Measurements from ENCODE around the gene NCBP3.

NCBP3 gene

DNA sequence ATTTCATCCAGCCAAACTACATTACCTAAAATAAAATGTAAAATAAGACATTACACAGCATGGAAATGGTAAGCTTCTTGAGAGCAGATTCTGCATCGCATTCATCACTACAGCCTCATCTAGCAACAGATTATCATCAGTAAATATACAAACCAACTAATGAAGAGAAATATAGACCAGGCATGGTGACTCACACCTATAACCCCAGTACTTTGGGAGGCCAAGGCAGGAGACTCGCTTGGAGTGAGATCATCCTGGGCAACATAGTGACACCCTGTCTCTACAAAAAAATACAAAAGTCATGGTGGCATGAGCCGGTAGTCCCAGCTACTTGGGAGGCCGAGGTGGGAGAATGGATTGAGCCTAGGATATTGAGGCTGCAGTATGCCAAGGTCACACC, 19.9 kb downstream of the NCBP3 start:
- intact Hi-C loops (cut with DNase I) = no loop called here

DNA sequence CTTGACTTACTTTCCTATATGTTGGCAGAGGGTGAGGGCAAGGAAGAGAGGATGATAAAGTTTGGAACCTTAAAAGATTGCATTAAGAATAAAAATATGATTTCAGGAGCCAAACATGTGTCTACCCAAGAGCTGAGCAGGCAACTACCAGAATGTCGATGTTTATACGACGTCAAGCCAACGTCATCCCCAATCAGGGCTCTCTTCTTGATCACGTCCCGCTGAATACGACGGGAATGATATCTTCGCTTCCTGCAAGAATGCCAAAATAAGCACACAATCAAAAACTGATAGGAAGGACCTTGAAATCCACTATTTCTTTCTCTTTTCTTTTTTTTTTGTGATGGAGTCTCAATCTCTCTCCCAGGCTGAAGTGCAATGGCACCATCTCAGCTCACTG, 24.9 kb downstream of the NCBP3 start:
- intact Hi-C loops (cut with DNase I) = loop anchor here (5.0 kb wide), 1 partner anchor 84 kb away; no protein-coding TSS in a partner anchor
- peak in 1 of 42 donors; percentile 6 for DNase-seq

More for the DNA sequence above, 19.9 kb downstream of the NCBP3 start:
- DNase-seq = no peak

DNA sequence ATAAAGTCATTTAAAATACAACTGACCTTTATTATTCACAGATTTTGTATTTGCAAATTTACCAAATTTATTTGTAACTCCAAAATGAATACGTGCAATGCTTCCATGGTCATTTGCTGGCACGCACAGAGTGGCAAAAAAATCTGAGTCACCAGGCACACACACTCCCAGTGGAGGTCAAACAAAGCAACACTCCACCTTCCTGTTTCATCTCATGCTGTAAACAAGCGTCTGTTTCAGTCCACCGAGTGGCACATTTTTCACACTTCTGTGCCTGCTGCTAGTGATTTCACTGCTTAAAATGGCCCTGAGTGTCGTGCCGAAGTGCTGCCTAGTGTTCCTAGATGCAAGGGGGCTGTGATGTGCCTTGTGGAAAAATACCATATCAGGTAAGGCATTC, 27.3 kb downstream of the NCBP3 start:
- intact Hi-C loops (cut with DNase I) = no loop called here
- DNase-seq = peak in 1 of 42 donors; percentile 14

DNA sequence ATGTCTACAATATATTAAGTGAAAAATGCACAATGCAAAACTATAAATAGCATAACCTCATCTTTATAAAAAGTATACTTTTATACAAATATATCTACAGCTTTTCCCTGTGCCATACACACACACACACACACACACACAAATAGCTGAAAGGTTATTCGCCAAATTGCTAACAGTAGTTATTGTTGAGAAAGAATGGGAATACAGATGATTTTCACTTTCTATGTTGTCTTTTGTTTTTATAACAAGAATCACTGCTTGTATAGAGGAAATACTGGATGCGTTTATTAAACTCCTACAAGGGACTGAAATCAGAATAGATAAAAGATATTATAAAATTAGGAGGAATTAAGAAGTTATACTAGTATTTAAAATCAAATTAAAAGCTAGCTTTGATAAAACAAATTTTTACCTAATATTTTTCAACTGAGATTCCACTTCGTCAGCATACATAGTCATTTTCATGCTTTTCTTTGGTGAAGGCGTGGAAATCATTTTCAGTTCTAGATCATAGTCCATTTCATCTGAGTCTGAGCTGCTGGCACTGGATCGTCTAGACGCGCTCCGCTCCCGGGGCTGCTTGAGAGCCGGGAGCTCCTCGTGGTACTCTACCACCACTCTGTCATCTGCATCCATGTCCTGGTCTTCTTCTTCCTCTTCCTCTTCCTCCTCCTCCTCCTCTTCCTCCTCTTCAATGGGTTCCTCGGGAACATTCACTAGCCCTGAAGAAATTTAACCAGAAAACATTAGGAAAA, 28.0 kb downstream of the NCBP3 start:
- intact Hi-C loops (cut with DNase I) = no loop called here
- peak in 6 of 42 donors; percentile 21 to 63 (median 33) for DNase-seq

DNA sequence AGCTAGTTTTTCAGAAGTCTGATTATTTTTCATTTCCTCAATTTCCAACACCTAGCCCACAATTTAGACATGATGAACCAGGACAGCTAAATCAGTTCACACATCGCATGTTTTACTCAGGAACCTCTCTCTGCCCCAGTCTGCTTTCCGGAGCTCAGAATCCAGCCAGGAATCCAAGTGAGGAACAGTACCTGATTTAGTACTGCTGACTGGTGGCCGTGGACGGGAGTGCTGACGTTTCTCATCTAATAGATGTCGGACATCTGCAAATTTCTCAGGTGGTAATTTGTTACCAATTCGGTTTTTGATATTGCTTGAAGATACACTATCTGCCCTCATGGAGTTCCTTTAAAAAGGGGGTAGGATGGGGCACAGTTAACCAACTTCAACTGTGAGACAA, 30.1 kb downstream of the NCBP3 start:
- intact Hi-C loops (cut with DNase I) = no loop called here
- peak in 8 of 42 donors; percentile 23 to 54 (median 29) for DNase-seq

DNA sequence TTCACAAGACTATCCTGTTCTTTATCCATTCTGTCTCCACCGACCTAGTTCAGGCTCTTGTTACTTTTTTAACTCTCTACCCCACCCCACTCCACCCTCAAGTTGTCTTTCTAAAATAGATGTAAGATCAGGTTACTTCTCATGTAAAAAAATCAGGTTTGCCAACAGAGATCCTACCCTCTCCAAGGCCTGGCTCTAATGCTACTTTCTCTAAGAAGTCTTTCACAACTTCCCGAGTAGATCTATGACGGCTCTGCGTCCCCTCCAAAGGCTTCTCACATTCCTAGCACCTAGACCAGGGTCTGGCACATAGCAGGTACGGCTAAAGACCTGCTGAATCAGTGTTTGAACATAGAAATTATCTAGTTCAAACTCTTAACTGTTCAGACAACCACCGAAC, 30.9 kb downstream of the NCBP3 start:
- peak in 3 of 42 donors; percentile 18 to 27 (median 20) for DNase-seq
- intact Hi-C loops (cut with DNase I) = no loop called here

DNA sequence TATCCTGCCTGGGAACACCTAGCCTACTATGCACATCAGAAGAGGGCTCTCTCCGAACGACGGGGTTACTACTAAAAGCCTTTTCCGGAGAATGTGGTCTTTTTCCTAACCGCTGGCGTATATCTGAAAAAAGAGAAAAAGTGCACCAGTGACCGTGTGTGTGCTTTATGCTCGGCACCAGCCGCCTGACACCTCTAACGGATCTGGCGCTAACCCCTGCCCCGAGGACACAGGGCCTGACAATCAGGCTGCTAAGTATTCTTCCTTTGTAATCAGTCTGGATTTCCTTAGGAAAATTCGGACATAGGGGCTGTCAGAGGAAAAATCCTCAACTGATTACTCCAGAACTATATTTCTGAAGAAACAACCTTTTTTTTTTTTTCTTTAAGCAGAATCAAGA, 31.7 kb downstream of the NCBP3 start:
- peak in 1 of 42 donors; percentile 24 for DNase-seq
- intact Hi-C loops (cut with DNase I) = no loop called here

DNA sequence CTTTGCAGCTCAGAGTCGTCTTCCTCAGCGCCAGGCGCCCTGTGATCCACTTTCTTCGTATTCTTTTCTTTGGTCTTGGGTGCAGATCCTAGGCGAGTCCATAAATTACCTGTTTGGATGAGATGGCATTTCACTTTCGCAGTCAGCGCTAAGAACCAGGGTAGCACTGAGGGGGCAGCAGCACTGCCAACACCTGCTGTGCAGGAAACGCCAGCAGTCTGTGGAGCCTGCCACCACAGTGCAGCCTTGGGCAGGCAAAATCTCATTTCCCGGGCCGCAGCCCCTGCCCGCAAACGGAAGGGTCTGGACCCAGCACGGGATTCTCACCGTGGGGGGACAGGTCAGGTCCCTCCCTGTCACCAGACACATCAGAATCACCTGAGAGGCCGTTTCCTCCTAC, 32.9 kb downstream of the NCBP3 start:
- DNase-seq = peak in 3 of 42 donors; percentile 18 to 30 (median 25)
- intact Hi-C loops (cut with DNase I) = no loop called here

DNA sequence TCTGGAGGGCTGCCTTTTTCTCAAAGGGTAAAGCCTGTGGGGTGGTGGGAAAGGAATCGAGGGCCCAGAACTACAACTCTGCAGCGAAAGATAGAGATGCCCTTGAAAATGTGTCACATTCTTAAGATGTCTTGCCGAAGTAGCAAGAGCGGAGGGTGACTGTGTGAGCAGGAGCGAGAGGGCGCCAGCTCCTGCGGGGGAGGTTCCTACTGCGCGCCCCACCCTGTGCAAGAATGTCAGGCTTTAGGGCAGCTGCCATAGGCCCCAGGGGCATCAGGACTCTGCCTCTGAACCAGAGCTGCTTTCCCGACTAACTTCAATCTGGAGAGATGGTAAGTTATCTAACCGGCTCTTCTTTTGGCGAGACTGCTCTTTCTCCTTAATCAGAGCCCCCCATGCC, 33.3 kb downstream of the NCBP3 start:
- DNase-seq = peak in 30 of 42 donors; percentile 23 to 80 (median 50)
- intact Hi-C loops (cut with DNase I) = no loop called here

DNA sequence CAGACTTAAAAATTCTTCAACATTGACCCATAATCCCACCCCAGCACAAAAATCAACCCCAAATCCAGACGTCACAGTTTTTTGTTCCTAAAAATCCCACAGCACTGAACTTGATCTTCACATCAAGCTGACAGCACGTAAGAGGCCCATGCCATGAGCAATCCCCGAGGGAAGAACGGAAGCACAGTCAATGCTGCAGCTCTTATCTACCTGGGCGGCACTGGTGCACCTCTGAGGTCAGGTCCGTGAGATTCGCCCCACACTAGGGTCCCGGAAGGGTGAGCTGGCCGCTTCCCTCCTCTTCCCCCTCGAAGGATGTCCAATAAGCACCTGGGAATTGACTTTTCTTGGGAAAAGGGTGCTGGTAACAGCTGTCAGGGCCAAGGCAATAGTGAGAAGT, 33.8 kb downstream of the NCBP3 start:
- intact Hi-C loops (cut with DNase I) = no loop called here
- DNase-seq = peak in 1 of 42 donors; percentile 23

DNA sequence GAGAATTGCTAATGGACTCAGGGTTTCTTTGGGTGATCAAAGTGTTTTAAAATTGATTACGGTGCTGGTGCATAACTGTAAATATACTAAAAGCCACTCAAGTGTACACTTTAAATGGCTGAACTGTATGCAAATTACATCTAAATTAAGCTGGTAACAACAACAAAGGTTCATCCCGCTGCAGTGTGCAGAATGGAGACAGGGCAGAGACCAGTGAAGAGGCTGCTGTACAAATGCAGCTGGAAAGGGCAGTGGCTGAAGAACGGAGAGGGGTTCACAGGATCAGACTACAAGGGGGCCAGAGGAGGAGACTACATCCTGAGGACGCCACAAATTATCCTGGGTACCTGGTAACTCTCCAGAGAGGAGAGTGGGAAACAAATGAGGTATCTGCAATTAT, 36.0 kb downstream of the NCBP3 start:
- DNase-seq = peak in 2 of 42 donors; percentile 14 to 24
- intact Hi-C loops (cut with DNase I) = no loop called here

DNA sequence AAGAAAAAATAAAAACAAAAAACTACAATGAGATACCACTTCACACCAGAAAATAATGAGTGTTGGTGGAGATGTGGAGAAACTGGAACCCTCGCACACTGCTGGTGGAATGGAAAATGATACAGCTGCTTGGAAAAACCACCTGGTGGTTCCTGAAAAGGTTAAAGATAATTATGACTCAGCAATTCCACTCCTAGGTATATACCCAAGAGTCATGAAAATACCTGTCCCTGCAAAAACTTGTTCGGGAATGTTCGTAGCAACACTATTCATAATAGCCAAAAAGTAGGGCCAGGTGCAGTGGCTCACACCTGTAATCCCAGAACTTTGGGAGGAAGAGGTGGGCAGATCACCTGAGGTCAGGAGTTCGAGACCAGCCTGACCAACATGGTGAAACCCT, 36.9 kb downstream of the NCBP3 start:
- DNase-seq = no peak
- intact Hi-C loops (cut with DNase I) = no loop called here

DNA sequence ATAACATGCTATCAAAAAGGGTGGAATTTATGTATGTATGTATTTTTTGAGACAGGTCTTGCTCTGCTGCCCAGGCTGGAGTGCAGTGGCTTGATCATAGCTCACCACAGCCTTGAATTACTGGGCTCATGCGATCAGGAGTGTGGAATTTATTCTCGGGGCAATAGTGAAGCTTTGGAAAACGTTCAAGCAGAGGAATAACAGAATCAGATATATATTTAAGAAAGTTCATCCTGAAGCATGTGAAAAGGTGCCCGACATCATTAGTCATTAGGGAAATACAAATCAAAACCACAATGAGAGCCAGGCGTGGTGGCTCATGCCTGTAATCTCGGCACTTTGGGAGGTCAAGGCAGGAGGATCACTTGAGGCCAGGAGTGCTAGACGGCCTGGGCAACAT, 37.3 kb downstream of the NCBP3 start:
- intact Hi-C loops (cut with DNase I) = no loop called here
- no peak for DNase-seq

DNA sequence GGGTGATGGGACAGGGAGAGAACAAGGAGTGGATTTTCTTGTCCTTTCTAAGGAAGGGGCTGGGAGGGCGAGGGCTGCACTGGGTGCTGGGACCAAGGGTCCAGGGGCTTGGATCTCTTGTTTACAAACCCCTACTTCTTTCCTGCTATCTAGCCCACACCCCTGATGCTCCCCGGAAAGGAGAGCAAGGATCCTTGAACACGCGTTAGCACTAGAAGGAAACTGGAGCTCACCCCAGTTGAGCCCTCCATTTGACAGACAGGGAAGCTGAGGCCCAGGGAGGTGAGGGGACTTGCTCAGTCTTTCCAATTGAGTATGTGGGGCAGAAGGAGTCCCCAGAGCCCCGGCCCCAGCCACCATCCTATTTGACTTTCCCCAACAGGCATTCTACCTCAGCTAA, 40.5 kb downstream of the NCBP3 start:
- DNase-seq = peak in 1 of 42 donors; percentile 8
- intact Hi-C loops (cut with DNase I) = no loop called here

DNA sequence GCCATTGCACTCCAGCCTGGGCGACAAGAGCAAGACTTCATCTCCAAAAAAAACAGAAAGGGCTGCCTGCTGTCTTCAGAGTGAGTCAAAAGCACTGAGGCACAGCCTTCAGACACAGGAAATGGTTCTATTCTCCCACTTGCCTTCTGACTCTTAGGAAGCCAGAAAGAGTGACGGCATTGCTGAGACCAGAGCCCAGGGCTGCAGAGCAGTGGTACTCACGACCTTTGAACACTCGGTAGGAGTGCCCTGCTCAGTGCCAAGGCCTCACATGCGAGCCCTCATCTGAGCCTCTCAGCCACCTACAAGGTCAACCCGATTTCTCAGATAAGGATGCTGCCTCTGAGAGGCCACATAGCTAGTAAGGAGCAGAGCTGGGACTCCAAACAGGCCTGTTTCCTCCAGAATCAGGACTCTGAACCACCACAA, 41.5 kb downstream of the NCBP3 start:
- DNase-seq = peak in 1 of 42 donors; percentile 11
- intact Hi-C loops (cut with DNase I) = no loop called here

DNA sequence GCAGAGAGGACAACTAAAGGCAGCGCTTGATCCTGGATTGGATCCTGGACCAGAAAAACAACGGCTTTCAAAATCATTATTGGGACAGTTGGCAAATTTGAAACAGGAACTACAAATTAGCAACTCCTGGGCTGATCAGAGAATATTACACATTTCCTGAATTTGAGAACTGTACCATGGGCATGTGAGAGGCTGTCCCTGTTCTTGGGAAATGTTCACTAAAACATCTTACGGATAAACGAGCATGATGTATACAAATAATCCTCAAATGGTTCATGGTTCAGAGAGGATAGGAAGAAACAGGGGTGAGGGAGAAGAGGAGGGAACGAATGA, 42.8 kb downstream of the NCBP3 start:
- DNase-seq = no peak
- intact Hi-C loops (cut with DNase I) = no loop called here

DNA sequence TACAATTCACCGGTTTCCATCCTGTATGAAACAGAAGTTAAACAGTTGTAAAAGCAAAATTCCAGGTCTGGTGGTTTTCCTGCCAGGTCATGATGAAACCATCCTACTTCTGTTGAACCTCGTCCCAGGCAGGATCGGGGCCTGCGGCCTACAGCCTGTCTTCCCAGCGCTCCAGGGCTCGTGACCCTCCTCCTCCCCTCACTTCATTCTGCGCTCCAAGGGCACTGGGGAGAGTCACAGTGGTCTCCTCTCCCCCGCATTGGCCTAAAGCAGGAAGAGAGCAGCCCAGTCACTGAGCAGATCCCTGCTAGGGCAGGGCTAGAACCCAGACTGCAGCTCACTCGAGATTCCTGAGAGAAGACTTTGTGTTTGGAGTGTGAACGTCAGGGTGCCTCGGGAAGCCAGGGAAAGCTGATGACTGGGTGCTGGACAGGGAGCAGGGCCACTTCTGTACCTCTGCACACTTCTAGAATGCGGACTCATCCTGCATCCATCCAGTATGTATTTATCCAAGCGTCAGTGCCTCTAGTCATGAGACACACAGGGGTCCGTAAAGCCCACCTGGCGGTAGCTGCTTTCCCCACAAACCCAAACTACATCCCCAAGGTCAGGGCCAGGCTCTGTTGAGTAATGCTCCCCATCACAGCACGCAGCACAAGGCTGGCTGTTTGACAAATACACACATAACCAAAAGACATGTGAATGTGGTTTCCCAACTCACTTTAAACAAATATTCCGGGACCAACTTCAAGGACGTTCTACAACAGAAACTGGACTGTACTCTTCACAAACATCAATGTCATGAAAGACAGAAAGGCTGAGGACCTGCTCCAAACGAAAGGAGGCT, 43.4 kb downstream of the NCBP3 start:
- intact Hi-C loops (cut with DNase I) = no loop called here
- peak in 2 of 42 donors; percentile 21 to 35 for DNase-seq

DNA sequence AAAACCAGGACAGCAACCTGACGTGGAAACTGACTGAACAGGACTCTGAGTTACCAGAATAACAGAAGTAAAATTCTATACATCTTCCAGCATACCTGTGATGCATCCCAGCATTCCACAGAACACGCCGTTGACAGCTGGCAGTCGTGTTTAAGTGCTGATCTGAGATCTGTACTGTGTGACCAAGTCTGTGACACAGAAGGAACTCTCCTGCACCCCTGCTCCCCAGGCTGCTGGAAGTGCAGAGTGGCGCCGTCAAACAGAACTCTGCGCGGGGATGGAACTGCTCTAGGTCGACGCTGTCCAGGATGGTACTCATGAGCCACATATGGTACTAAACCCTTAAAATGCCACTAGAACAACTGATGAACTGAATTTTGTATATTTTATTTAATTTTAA, 44.3 kb downstream of the NCBP3 start:
- intact Hi-C loops (cut with DNase I) = no loop called here
- DNase-seq = peak in 2 of 42 donors; percentile 12 to 32

DNA sequence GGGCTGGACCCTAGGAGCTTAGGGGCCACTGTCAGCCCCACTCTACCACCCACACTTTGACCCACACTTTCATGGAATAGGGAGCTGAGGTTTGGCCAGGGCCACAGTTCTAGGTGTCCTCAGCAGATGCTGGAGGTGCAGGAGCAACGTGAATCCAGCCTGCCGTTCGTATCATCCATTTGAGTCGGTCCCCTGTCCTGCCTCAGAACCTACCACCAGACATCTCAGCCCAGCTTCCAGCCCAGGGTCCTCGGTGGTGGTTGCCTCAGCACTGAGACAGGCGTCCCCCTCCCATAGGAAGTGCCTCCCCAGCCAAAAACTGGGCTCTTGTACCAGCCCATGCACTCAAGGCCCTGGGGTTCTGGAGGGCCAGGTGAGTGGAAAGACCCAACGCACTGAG, 44.7 kb downstream of the NCBP3 start:
- peak in 2 of 42 donors; percentile 7 to 35 for DNase-seq
- intact Hi-C loops (cut with DNase I) = no loop called here
